ENCODE results near the gene ANKRD33B. TPM values are rescaled to one million over a fixed set of nuclear protein-coding genes. Genes with fewer than 3 reads are reported as not detected.

ANKRD33B gene
- polyA plus RNA-seq, 1 donor (not counting 4 experiments of a cell fraction or from before 2014, with no cell fraction given): 1.9 TPM

DNA sequence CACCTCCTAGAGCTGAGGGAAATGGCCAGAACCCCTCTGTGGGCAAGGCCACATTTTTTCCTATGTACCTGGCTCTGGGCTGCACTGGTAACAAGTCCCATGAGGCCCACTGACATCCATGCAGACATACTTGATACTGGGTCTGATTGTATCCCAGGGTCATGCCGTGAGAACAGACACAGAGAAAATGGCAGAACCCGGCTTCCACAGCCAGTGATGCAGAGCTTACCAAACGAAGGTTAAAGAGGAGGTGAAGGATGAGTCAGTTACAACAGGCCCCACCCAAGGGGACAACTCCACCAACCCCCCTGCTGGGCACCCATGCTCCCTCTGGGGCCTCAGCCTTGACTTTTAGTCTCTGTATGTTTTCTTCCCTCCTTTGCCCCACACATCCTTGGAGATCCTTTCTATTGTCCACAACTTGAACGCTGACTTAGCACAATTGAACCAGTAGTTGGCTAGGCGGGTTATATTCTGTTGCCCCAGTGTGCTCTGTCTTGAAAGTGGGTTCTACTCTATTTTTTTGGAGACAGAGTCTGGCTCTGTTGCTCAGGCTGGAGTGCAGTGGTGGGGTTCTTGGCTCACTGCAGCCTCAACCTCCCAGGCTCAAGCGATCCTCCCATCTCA, 103.7 kb downstream of the ANKRD33B start:
- TF ChIP-seq CTCF (optimal IDR thresholded peaks at IDR 0.05 in 1 of 3, IDR thresholded peaks at IDR 0.05 in 1 of 3, conservative IDR thresholded peaks at IDR 0.05 in 1 of 3; ENCODE audit: extremely low read depth in 1 of 3, insufficient read depth in 2 of 3, low read length in 3 of 3) (no peak), EZH2 (IDR thresholded peaks at IDR 0.05; ENCODE audit: low read length) (no peak)
- Histone ChIP-seq H3K4me3 (ENCODE audit: control insufficient read depth in 2 of 3, extremely low read depth in 1 of 3, insufficient read depth in 2 of 3, low read depth in 1 of 3, low read length in 3 of 3) (no peak overlapping the region), H3K27ac (ENCODE audit: control insufficient read depth, insufficient read depth, low read length) (no peak overlapping the region), H3K27me3 (ENCODE audit: control insufficient read depth, extremely low read depth, insufficient read depth, low read length) (no peaks in the 10 kb centered on the region), H2AFZ (ENCODE audit: control insufficient read depth, low read length) (no peak overlapping the region), H3K79me2 (ENCODE audit: control insufficient read depth, insufficient read depth, low read length) (no peaks in the 10 kb centered on the region), H3K9ac (ENCODE audit: control insufficient read depth, extremely low read depth, insufficient read depth, low read length) (no peak overlapping the region), H3K9me1 (ENCODE audit: control insufficient read depth, extremely low read depth, insufficient read depth, low read length) (no peaks in the 10 kb centered on the region), H3K36me3 (ENCODE audit: control insufficient read depth in 2 of 2, extremely low read depth in 1 of 2, insufficient read depth in 2 of 2, low read length in 2 of 2) (no peaks in the 10 kb centered on the region), H3K4me1 (ENCODE audit: control insufficient read depth, extremely low read depth, insufficient read depth, low read length) (no peaks in the 10 kb centered on the region), H3K9me3 (ENCODE audit: control insufficient read depth, low read depth, low read length) (no peaks in the 10 kb centered on the region), H4K20me1 (ENCODE audit: control insufficient read depth, extremely low read depth, insufficient read depth, low read length) (no peaks in the 10 kb centered on the region), H3K4me2 (ENCODE audit: control insufficient read depth, extremely low read depth, insufficient read depth, low read depth, low read length) (no peak overlapping the region)
- DNase-seq (ENCODE audit: low read depth, low spot score) (no peak), FAIRE-seq (no peak)
- dilution Hi-C loops (cut with MboI; ENCODE audit: extremely low pct_ligation_motif_present, low sequenced_read_pairs): no loop called here

DNA sequence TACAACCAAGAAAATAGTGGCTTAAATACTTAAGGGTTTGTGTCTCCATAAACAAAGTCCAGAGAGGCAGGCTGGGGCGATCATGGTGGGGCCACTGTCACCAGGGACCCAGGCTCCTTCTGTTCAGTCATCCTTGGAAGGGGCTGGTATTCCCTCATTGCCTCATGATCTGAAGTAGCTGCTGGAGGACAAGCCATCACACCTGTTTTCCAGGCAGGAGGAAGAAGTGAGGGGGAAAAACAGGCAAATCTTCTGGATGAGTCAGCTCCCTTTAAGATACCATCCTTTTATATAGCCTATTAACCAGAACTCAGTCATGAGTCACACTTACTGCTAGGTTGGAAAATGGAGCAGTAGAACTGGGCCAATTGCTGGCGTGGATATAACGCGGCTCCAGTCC, 104.8 kb downstream of the ANKRD33B start:
- no peak overlapping the region for H3K4me3 ChIP-seq (ENCODE audit: control insufficient read depth in 2 of 3, extremely low read depth in 1 of 3, insufficient read depth in 2 of 3, low read depth in 1 of 3, low read length in 3 of 3)
- H2AFZ ChIP-seq (ENCODE audit: control insufficient read depth, low read length): no peak overlapping the region
- H3K36me3 ChIP-seq (ENCODE audit: control insufficient read depth in 2 of 2, extremely low read depth in 1 of 2, insufficient read depth in 2 of 2, low read length in 2 of 2): no peaks in the 10 kb centered on the region
- H3K4me2 ChIP-seq (ENCODE audit: control insufficient read depth, extremely low read depth, insufficient read depth, low read depth, low read length): no peak overlapping the region
- no peaks in the 10 kb centered on the region for H3K79me2 ChIP-seq (ENCODE audit: control insufficient read depth, insufficient read depth, low read length)
- H3K27ac ChIP-seq (ENCODE audit: control insufficient read depth, insufficient read depth, low read length): no peak overlapping the region
- no peaks in the 10 kb centered on the region for H3K9me3 ChIP-seq (ENCODE audit: control insufficient read depth, low read depth, low read length)
- TF ChIP-seq EZH2 (IDR thresholded peaks at IDR 0.05; ENCODE audit: low read length) (no peak), CTCF (optimal IDR thresholded peaks at IDR 0.05 in 1 of 3, IDR thresholded peaks at IDR 0.05 in 1 of 3, conservative IDR thresholded peaks at IDR 0.05 in 1 of 3; ENCODE audit: extremely low read depth in 1 of 3, insufficient read depth in 2 of 3, low read length in 3 of 3) (no peak)
- no peaks in the 10 kb centered on the region for H3K4me1 ChIP-seq (ENCODE audit: control insufficient read depth, extremely low read depth, insufficient read depth, low read length)
- no peaks in the 10 kb centered on the region for H3K27me3 ChIP-seq (ENCODE audit: control insufficient read depth, extremely low read depth, insufficient read depth, low read length)
- no peaks in the 10 kb centered on the region for H4K20me1 ChIP-seq (ENCODE audit: control insufficient read depth, extremely low read depth, insufficient read depth, low read length)
- dilution Hi-C loops (cut with MboI; ENCODE audit: extremely low pct_ligation_motif_present, low sequenced_read_pairs): no loop called here
- H3K9ac ChIP-seq (ENCODE audit: control insufficient read depth, extremely low read depth, insufficient read depth, low read length): no peak overlapping the region
- DNase-seq (ENCODE audit: low read depth, low spot score) (no peak), FAIRE-seq (no peak)
- H3K9me1 ChIP-seq (ENCODE audit: control insufficient read depth, extremely low read depth, insufficient read depth, low read length): no peaks in the 10 kb centered on the region

Data from keratinocyte (primary cell).